GM04504 (cell line): ENCODE data around the gene CPSF4L.
"Not testable (repeated sequence)": the region's sequence is repeated elsewhere in the genome, so short reads cannot be mapped to it uniquely, and the experiment has no call there.

Experiments used
- DNase-seq: peaks from one replicate; pipeline ENCODE4 v3.0.0-alpha.2; 2012; ENCODE audit warnings: low read depth

Gene CPSF4L, protein sequence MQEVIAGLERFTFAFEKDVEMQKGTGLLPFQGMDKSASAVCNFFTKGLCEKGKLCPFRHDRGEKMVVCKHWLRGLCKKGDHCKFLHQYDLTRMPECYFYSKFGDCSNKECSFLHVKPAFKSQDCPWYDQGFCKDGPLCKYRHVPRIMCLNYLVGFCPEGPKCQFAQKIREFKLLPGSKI

GRCh38 chr17:73261617-73261951 lies at the start of gene CPSF4L:
TSS of gene CPSF4L (minus strand) at chr17:73261880. CDS start at chr17:73261818, 62 bp downstream.
- no peak for DNase-seq

GRCh38 chr17:73311428-73311780 lies 49.7 kb upstream of the CPSF4L start:
- no peak for DNase-seq

- no peak for DNase-seq
Measured at GRCh38 chr17:73309727-73310596, 48.3 kb upstream of the CPSF4L start.

DNA sequence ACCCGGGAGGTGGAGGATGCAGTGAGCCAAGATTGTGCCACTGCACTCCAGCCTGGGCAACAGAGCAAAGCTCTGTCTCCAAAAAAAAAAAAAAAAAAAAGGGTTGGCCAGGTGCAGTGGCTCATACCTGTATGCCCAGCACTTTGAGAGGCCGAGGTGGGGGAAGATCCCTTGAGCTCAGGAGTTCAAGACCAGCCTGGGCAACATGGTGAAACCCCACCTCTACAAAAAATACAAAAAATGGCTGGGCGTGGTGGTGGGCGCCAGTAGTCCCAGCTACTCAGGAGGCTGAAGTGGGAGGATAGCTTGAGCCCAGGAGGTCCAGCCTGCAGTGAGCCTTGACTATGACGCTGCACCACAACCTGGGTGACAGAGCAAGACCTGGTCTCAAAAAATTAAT lies 47.3 kb upstream of the CPSF4L start:
- not testable (repeated sequence) for DNase-seq

- peak; percentile 57 for DNase-seq
Measured at GRCh38 chr17:73308017-73308823, 46.5 kb upstream of the CPSF4L start.

GRCh38 chr17:73307130-73307529 lies 45.5 kb upstream of the CPSF4L start:
- DNase-seq = no peak

GRCh38 chr17:73305845-73306836 lies 44.5 kb upstream of the CPSF4L start:
- DNase-seq = no peak

GRCh38 chr17:73304971-73305812 lies 43.5 kb upstream of the CPSF4L start:
- DNase-seq = peak; percentile 70

DNA sequence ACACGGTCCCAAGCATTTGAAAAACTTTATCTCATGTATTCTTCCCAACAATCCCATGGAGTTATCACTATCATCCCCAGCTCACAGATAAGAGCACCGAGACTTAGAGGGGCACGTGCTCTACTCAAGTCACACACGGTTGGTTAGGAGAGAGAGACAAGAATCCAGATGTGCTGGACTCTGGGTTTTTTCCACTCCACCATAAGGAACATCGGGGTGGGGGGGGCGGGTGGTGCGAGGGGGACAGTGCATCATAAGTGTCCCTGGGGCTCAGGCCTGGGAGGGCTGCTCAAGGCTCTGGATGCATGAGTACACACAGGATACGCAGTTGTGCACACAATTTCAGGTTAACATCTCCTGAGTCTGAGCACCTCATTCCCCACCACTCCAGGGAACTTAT lies 42.8 kb upstream of the CPSF4L start:
- no peak for DNase-seq

GRCh38 chr17:73302189-73302588 lies 40.5 kb upstream of the CPSF4L start:
- no peak for DNase-seq

GRCh38 chr17:73301369-73301768 lies 39.7 kb upstream of the CPSF4L start:
- no peak for DNase-seq

- no peak for DNase-seq
Measured at GRCh38 chr17:73300392-73300791, 38.7 kb upstream of the CPSF4L start.

DNA sequence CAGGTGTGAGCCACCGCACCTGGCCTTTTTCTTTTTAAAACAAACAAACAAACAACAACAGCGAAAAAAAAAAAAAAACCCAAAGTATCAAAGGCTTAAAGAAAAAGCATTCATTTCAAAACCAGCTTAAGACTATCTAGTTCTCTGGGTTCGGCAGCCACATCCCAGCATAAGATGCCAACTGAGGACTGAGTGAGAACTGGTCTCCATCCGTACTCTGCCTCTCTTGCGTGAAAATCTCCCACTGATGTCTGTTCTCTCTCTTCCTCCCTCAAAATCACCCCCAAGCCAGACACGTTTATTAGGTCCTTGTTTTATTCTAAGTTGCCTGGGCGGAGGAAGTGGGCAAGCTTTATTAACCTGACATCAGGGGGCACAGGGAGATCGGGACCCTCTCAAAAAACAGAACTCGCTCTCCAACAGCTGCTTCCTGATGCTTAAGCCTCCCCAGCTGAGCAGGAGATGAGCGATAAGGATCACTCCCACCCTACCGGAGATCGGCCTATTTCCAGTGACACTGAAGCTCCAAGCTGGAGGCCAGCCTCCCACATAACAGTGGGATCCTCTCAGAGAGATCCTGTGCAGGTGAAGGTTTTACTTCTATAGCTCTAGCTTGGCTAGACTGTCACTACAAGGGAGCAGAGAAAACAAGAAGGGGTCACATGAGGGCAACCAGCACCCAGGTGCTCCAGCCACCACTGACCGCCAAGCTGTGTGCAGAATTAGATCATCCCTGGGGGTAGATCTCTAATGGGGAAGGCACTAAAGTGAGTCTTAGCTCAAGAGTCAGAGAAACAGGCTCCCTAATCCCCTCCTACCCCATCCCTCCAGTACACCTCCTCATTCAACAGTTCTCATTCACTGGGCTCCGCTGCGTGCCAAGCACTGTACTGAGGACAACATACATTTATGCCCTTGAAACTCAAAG lies 36.5 kb upstream of the CPSF4L start:
- no peak for DNase-seq

GRCh38 chr17:73293480-73293911 lies 31.8 kb upstream of the CPSF4L start:
- peak; percentile 75 for DNase-seq

- no peak for DNase-seq
Measured at GRCh38 chr17:73293031-73293430, 31.4 kb upstream of the CPSF4L start.

DNA sequence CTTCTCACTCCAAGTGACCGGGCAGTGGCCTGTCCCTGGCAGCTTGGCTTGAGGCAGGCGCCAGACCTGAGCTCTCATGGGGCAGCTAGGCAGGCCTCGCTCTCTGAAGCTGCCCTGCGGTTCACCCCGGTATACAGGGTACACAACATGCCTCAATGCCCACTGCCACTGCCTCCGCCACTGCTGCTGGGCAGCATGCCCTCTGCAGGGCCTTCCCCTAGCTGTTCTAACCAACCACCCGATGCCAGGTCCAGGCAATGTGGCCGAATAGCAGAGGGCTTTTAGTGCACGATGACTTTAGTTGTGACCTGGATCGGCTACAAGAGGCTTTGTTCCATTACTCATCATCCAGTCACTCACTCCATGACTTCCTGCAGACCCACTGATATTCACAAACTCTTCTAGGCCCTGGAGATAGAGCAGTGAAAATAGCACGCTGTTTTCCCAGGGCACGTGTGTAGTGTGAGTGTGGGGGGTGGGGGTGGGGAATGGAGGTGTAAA lies 30.4 kb upstream of the CPSF4L start:
- no peak for DNase-seq

DNA sequence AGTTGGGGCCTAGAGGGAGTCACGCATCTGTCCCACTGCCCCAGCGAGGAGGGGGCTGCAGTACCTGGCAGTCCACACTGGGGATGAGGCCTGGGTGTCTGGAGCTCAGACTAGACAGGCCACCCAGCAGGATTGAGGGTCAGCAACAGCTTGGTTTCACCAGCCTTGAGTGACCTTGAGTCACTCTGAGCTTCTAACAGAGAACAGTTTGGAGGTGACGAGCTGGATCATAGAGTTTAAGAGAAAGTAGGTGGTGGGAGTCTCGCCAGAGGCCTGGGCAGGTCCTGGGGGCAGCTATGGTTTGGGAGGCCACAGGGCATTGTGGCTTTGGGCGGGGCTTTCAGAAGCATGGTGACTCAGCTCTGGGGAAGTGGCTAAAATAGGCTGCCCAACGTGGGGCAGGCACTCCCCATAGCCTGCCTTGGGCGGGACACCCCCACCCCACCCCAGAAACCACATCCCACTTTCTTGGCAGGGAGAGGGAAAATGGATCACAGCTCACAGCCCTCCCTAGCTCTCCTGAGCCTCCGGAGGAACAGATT lies 29.7 kb upstream of the CPSF4L start:
- peak; percentile 86 for DNase-seq

- DNase-seq = no peak
Measured at GRCh38 chr17:73290399-73291259, 28.9 kb upstream of the CPSF4L start.
